ENCODE results near the gene NOG. TPM values are rescaled to one million over a fixed set of nuclear protein-coding genes. Genes with fewer than 3 reads are reported as not detected.

NOG gene
- total RNA-seq (10 to 100 TPM; 12.5 to 12.7 TPM), total RNA-seq (0.09 to 152 (median 18.6) reads per million in 172 experiments)
- 29.1 TPM for polyA plus RNA-seq (2013, experiment 1 of 2)
- 10.0 TPM for polyA plus RNA-seq (2013, experiment 2 of 2)

DNA sequence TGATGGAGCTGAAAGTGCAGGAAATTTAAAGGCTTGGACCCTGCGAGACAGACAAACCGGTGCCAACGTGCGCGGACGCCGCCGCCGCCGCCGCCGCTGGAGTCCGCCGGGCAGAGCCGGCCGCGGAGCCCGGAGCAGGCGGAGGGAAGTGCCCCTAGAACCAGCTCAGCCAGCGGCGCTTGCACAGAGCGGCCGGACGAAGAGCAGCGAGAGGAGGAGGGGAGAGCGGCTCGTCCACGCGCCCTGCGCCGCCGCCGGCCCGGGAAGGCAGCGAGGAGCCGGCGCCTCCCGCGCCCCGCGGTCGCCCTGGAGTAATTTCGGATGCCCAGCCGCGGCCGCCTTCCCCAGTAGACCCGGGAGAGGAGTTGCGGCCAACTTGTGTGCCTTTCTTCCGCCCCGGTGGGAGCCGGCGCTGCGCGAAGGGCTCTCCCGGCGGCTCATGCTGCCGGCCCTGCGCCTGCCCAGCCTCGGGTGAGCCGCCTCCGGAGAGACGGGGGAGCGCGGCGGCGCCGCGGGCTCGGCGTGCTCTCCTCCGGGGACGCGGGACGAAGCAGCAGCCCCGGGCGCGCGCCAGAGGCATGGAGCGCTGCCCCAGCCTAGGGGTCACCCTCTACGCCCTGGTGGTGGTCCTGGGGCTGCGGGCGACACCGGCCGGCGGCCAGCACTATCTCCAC is at the start of gene NOG:
Gene NOG, plus strand, starts transcription at position 54 of the 674 bp plus-strand sequence. Its CDS starts 525 bp downstream, at position 579.
- H3K9me3 Mint-ChIP-seq: no peaks in the 10 kb centered on the region
- peaks cover 19 to 33% of the 10 kb centered on the region in 2 experiments for H3K27me3 ChIP-seq (ENCODE audit: control insufficient read depth in 1 of 2, insufficient read depth in 2 of 2, low read length in 2 of 2)
- H3K4me1 Mint-ChIP-seq (ENCODE audit: low read depth): peaks cover 27% of the 10 kb centered on the region
- TF ChIP-seq, protein P1, sequence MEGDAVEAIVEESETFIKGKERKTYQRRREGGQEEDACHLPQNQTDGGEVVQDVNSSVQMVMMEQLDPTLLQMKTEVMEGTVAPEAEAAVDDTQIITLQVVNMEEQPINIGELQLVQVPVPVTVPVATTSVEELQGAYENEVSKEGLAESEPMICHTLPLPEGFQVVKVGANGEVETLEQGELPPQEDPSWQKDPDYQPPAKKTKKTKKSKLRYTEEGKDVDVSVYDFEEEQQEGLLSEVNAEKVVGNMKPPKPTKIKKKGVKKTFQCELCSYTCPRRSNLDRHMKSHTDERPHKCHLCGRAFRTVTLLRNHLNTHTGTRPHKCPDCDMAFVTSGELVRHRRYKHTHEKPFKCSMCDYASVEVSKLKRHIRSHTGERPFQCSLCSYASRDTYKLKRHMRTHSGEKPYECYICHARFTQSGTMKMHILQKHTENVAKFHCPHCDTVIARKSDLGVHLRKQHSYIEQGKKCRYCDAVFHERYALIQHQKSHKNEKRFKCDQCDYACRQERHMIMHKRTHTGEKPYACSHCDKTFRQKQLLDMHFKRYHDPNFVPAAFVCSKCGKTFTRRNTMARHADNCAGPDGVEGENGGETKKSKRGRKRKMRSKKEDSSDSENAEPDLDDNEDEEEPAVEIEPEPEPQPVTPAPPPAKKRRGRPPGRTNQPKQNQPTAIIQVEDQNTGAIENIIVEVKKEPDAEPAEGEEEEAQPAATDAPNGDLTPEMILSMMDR (IDR thresholded peaks at IDR 0.05): no peak
- ATAC-seq (ENCODE audit: poor library complexity): peak; percentile 26
- H3K4me3 ChIP-seq (ENCODE audit: low read length): peak within 1 kb of the TSS; percentile 65
- peaks cover 0 to 4% of the 10 kb centered on the region in 2 experiments for H3K9me3 ChIP-seq (ENCODE audit: control insufficient read depth in 1 of 2, insufficient read depth in 1 of 2, low read length in 2 of 2)
- peaks cover 16% of the 10 kb centered on the region for H3K36me3 Mint-ChIP-seq (ENCODE audit: low read depth)
- peak within 1 kb of the TSS in 1 of 2 donors; percentile 68 for H3K27ac ChIP-seq (ENCODE audit: low read depth in 1 of 2, low read length in 2 of 2)
- peaks cover 41% of the 10 kb centered on the region for H3K27me3 Mint-ChIP-seq
- CTCF ChIA-PET: interaction anchor here (0.8 to 4.0 kb wide), 7 partner anchors 9 to 186 kb away, joined by 4 to 27 read pairs (median 9); no protein-coding TSS in a partner anchor
- H3K4me3 Mint-ChIP-seq: peak within 1 kb of the TSS; percentile 88
- DNase-seq: peak in 11 of 14 experiments; percentile 3 to 68 (median 38)
- H3K36me3 ChIP-seq (ENCODE audit: insufficient read depth, low read length): no peaks in the 10 kb centered on the region
- peak within 1 kb of the TSS; percentile 96 for H3K27ac Mint-ChIP-seq
- POLR2A ChIA-PET: interaction anchor here (0.6 to 5.3 kb wide), 22 partner anchors 9 to 320 kb away, joined by 3 to 147 read pairs (median 4); partner anchors contain the start of genes C17orf67, DGKE and TRIM25
- intact Hi-C loops (cut with DNase I, micrococcal nuclease): loop anchor here (2.0 to 10.0 kb wide), 4 partner anchors 187 to 491 kb away; partner anchors contain the start of genes AKAP1 (in 1 of the 2) and COIL (in 1 of the 2)
- H3K4me1 ChIP-seq (ENCODE audit: insufficient read depth, low read length): peaks cover 45% of the 10 kb centered on the region

DNA sequence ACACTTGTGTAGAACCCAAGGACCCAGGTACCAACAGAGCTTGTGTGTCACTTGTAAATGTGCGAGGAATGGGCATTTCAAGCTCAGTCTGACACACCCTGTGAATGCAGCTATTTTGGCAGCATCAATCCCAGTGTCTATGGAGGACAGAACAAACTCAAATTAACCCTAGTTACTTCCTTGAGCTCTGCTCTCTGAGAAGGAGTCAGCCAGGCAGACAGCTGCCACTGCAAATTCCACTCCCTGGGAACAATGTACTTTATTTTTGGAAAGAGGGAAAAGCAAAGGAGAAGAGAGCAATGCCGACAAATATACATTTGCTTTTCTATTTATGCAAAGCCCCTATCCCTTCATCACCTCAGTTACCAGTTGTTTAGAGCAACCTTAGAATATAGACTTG is 48.4 kb upstream of the NOG start:
- intact Hi-C loops (cut with DNase I, micrococcal nuclease): no loop called here
- Mint-ChIP-seq H3K27me3 (peaks cover 31% of the 10 kb centered on the region), H3K4me3 (no peak overlapping the region), H3K36me3 (ENCODE audit: low read depth) (no peaks in the 10 kb centered on the region), H3K4me1 (ENCODE audit: low read depth) (no peaks in the 10 kb centered on the region), H3K9me3 (peaks cover 4% of the 10 kb centered on the region), H3K27ac (no peak overlapping the region)
- H3K4me1 ChIP-seq (ENCODE audit: insufficient read depth, low read length): no peaks in the 10 kb centered on the region
- H3K27me3 ChIP-seq (ENCODE audit: control insufficient read depth in 1 of 2, insufficient read depth in 2 of 2, low read length in 2 of 2): peaks cover 4 to 6% of the 10 kb centered on the region in 2 experiments
- H3K4me3 ChIP-seq (ENCODE audit: low read length): no peak overlapping the region
- ATAC-seq (ENCODE audit: poor library complexity) (no peak), DNase-seq (no peak)
- ChIA-PET POLR2A (no interaction called here), CTCF (no interaction called here)
- H3K27ac ChIP-seq (ENCODE audit: low read depth in 1 of 2, low read length in 2 of 2): no peak overlapping the region
- no peaks in the 10 kb centered on the region for H3K9me3 ChIP-seq (ENCODE audit: control insufficient read depth in 1 of 2, insufficient read depth in 1 of 2, low read length in 2 of 2)
- no peaks in the 10 kb centered on the region for H3K36me3 ChIP-seq (ENCODE audit: insufficient read depth, low read length)
- TF ChIP-seq, protein P1 (IDR thresholded peaks at IDR 0.05): no peak

DNA sequence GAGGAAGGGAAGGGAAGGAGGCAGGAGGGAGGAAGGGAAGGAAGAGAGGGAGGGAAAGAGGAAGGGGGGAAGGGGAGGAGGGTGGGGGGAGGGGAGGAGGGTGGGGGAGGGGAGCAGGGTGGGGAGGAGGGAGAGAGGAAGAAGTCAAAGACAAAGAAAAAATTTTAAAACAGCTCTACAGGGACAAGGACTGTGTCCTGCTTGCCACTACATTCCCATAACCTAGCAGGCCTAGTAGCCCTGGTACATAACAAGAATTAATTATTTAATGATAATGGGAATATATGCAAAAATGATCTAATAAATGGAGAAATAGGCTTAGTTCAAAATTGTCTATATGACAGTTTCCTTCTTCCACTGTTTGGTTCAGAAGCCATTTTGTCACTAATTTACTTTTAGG is 47.6 kb upstream of the NOG start:
- DNase-seq (no peak), ATAC-seq (ENCODE audit: poor library complexity) (no peak)
- POLR2A ChIA-PET: no interaction called here
- Mint-ChIP-seq H3K9me3 (peaks cover 6% of the 10 kb centered on the region), H3K4me1 (ENCODE audit: low read depth) (no peaks in the 10 kb centered on the region), H3K27me3 (peaks cover 37% of the 10 kb centered on the region), H3K4me3 (no peak overlapping the region), H3K27ac (no peak overlapping the region), H3K36me3 (ENCODE audit: low read depth) (no peaks in the 10 kb centered on the region)
- TF ChIP-seq, protein P1 (IDR thresholded peaks at IDR 0.05): no peak
- Histone ChIP-seq H3K36me3 (ENCODE audit: insufficient read depth, low read length) (no peaks in the 10 kb centered on the region), H3K4me3 (ENCODE audit: low read length) (no peak overlapping the region), H3K4me1 (ENCODE audit: insufficient read depth, low read length) (no peaks in the 10 kb centered on the region), H3K27ac (ENCODE audit: low read depth in 1 of 2, low read length in 2 of 2) (no peak overlapping the region), H3K27me3 (ENCODE audit: control insufficient read depth in 1 of 2, insufficient read depth in 2 of 2, low read length in 2 of 2) (peaks cover 4 to 6% of the 10 kb centered on the region in 2 experiments), H3K9me3 (ENCODE audit: control insufficient read depth in 1 of 2, insufficient read depth in 1 of 2, low read length in 2 of 2) (no peaks in the 10 kb centered on the region)
- CTCF ChIA-PET: no interaction called here
- intact Hi-C loops (cut with DNase I, micrococcal nuclease): no loop called here

Measured in CD4-positive, alpha-beta T cell (primary cell).